ENCODE data around the gene PPP1R26. TPM values are rescaled to one million over a fixed set of nuclear protein-coding genes. Genes with fewer than 3 reads are reported as not detected.

The PPP1R26 gene
- total RNA-seq, 1 donor from 2014 or later = 22.8 TPM

DNA sequence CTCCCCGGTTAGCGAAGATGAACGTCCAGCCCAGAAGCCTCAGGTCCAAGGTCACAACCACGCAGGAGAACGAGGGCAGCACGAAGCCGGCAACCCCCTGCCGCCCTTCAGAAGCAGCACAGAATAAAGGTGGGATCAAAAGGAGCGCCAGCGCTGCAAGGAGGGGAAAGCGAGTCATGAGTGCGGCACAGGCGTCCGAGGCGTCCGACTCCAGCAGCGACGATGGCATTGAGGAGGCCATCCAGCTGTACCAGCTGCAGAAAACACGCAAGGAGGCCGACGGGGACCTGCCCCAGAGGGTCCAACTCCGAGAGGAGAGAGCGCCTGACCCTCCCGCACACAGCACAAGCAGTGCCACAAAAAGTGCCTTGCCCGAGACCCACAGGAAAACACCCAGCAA, 5.8 kb downstream of the PPP1R26 start:
- Histone ChIP-seq H3K36me3 (peaks cover 59% of the 10 kb centered on the region), H3K27ac (no peak overlapping the region), H3K9me3 (no peaks in the 10 kb centered on the region), H3K27me3 (ENCODE audit: low read depth) (no peaks in the 10 kb centered on the region), H3K4me1 (peaks cover 21% of the 10 kb centered on the region), H3K4me3 (no peak overlapping the region)
- TF ChIP-seq, protein P1, sequence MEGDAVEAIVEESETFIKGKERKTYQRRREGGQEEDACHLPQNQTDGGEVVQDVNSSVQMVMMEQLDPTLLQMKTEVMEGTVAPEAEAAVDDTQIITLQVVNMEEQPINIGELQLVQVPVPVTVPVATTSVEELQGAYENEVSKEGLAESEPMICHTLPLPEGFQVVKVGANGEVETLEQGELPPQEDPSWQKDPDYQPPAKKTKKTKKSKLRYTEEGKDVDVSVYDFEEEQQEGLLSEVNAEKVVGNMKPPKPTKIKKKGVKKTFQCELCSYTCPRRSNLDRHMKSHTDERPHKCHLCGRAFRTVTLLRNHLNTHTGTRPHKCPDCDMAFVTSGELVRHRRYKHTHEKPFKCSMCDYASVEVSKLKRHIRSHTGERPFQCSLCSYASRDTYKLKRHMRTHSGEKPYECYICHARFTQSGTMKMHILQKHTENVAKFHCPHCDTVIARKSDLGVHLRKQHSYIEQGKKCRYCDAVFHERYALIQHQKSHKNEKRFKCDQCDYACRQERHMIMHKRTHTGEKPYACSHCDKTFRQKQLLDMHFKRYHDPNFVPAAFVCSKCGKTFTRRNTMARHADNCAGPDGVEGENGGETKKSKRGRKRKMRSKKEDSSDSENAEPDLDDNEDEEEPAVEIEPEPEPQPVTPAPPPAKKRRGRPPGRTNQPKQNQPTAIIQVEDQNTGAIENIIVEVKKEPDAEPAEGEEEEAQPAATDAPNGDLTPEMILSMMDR (IDR thresholded peaks at IDR 0.05) = no peak
- DNase-seq (no peak), ATAC-seq (no peak)
- intact Hi-C loops (cut with DNase I) = no loop called here

DNA sequence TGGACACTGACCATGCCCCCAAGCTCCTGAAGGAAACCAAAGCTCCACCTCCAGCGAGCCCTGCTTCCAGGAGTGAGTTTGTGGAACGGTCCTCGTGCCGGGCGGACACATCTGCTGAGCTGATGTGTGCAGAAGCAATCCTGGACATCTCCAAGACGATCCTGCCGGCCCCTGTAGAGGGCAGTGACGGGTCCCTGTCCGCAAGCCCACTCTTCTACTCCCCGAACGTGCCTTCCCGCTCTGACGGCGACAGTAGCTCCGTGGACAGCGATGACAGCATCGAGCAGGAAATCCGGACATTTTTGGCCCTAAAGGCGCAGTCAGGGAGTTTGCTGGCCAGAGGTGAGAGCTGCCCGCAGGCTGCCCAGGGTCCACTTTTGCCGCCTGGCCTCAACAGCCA, 6.2 kb downstream of the PPP1R26 start:
- Histone ChIP-seq H3K36me3 (peaks cover 59% of the 10 kb centered on the region), H3K9me3 (no peaks in the 10 kb centered on the region), H3K27me3 (ENCODE audit: low read depth) (no peaks in the 10 kb centered on the region), H3K27ac (no peak overlapping the region), H3K4me1 (peaks cover 18% of the 10 kb centered on the region), H3K4me3 (no peak overlapping the region)
- DNase-seq = no peak
- intact Hi-C loops (cut with DNase I) = no loop called here
- no peak for ATAC-seq
- TF ChIP-seq, protein P1 (IDR thresholded peaks at IDR 0.05) = no peak

DNA sequence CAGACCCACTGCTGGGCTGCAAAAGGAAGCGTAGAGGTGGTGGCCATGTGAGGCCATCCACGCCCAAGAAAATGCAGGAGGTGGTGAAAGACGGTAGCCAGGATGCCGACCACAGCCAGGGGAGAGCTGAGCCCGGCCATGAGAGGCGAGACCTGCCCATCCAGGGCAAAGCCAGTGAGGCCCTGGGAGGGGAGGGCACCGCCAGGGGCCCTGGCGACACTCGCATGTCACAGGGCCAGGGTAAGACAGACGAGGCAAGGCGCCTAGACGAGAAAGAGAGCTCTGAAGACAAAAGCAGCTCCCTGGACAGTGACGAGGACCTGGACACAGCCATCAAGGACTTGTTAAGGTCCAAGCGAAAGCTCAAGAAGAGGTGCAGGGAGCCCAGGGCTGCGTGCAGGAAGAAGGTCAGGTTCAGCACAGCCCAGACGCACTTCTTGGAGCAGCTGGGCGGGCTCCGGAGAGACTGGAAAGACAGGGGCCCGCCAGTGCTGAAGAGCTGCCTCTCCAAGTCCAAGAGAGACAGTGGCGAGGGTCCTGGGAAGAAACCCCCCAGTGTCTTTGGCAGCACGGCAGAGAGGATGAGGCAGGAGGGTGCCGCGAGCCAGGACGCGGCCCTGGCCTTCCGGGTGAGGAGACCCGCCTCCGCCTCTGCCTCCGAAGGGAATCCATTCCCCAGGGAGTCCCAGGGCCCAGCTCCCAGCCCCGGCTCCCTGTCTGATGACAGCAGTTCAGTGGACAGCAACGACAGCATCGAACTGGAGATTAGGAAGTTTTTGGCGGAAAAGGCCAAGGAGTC, 6.9 kb downstream of the PPP1R26 start:
- H3K36me3 ChIP-seq = peaks cover 59% of the 10 kb centered on the region
- no peak overlapping the region for H3K4me3 ChIP-seq
- TF ChIP-seq, protein P1 (IDR thresholded peaks at IDR 0.05) = no peak
- no peaks in the 10 kb centered on the region for H3K9me3 ChIP-seq
- peaks cover 12% of the 10 kb centered on the region for H3K4me1 ChIP-seq
- ATAC-seq = no peak
- no peak overlapping the region for H3K27ac ChIP-seq
- no peaks in the 10 kb centered on the region for H3K27me3 ChIP-seq (ENCODE audit: low read depth)
- intact Hi-C loops (cut with DNase I) = no loop called here
- DNase-seq = no peak

DNA sequence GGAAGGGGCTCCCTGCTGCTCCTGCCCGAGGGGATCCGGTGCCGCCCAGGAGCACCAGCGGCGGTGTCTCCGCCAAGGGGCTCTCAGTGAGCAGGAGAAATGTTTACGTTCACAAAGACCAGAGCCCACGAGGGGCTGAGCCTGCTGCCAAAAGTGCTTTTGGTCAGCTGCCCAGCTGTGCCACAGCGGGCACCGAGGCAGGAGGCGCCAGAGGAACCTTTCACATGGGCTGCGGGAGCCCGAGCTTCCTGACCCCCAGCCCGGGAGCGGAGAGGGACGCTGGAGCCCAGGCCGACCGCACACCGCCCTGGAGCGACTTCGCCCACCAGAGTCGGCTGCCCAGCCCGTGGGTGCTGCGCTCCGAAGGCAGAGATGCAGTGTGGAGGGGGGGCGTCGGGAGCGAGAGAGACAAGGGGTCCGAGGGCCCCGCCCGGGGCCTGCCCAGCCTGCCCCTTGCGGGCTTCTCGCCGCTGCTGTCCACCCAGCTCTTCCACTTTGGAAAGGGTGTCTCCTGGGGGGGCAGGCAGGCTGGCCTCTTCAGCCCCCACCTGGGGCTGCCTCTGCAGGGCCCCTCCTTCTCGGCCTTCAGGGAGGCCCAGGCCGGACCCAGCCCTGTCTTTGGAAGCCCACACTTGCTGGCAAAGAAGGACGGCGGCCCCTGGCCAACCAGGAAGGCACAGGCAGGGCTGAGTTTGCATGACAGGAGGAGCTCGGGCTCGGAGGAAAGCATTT, 7.9 kb downstream of the PPP1R26 start:
- no peaks in the 10 kb centered on the region for H3K27me3 ChIP-seq (ENCODE audit: low read depth)
- no peak overlapping the region for H3K27ac ChIP-seq
- peaks cover 59% of the 10 kb centered on the region for H3K36me3 ChIP-seq
- no peak overlapping the region for H3K4me3 ChIP-seq
- TF ChIP-seq, protein P1 (IDR thresholded peaks at IDR 0.05) = no peak
- peaks cover 2% of the 10 kb centered on the region for H3K4me1 ChIP-seq
- no peaks in the 10 kb centered on the region for H3K9me3 ChIP-seq
- intact Hi-C loops (cut with DNase I) = no loop called here
- ATAC-seq (no peak), DNase-seq (peak; percentile 41)

DNA sequence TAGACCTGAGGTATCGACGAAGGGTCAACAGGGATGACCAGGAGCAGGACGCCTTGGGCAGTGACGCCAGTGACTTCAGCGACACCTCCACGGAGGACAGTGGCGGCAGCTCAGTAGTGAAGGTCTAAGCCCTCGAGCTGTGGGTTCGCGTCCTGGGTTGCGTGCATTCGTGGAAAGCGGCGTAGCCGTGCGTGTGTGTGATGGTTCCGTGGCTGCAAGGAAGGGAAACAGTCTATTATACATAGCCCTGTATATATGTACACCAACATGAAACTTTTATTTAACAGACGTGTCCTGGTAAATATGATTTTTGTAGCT, 8.4 kb downstream of the PPP1R26 start:
- TF ChIP-seq, protein P1 (IDR thresholded peaks at IDR 0.05) = no peak
- DNase-seq (no peak), ATAC-seq (no peak)
- no peaks in the 10 kb centered on the region for H3K27me3 ChIP-seq (ENCODE audit: low read depth)
- H3K36me3 ChIP-seq = peaks cover 59% of the 10 kb centered on the region
- H3K4me3 ChIP-seq = no peak overlapping the region
- no peak overlapping the region for H3K27ac ChIP-seq
- intact Hi-C loops (cut with DNase I) = no loop called here
- H3K9me3 ChIP-seq = no peaks in the 10 kb centered on the region
- no peaks in the 10 kb centered on the region for H3K4me1 ChIP-seq

Data from lower lobe of right lung (tissue), 2 donors.